SK-N-DZ (cell line): ENCODE data around the gene KLHL22.
A peak's percentile ranks its signal among the peaks of the same experiment; 100 is the strongest.
"Not testable (repeated sequence)": the region's sequence is repeated elsewhere in the genome, so short reads cannot be mapped to it uniquely, and the experiment has no call there.

Experiments
- DNase-seq: peaks from one replicate; pipeline ENCODE4 v3.0.0-alpha.2; 2015; ENCODE audit warnings: low spot score

KLHL22 gene

DNA sequence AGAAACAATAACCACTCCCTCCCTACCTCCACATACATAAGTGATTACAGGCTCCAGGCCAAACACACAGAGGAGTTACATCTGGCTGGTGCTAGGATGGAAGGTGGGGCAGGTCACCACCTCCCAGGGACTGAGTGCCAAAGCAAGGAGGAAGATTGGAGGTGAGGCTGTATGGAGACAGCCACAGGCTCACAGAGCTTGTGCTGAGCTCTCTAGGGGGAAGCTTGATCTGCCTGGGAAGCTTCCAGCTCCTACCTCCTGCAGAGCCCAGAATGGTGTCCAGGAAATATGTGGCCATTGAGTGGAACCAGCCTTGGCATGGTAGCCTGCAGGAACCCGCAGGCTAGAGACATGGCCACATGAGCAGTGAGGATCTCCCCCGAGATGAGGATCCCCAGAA is 8.2 kb upstream of the KLHL22 start:
- no peak for DNase-seq

DNA sequence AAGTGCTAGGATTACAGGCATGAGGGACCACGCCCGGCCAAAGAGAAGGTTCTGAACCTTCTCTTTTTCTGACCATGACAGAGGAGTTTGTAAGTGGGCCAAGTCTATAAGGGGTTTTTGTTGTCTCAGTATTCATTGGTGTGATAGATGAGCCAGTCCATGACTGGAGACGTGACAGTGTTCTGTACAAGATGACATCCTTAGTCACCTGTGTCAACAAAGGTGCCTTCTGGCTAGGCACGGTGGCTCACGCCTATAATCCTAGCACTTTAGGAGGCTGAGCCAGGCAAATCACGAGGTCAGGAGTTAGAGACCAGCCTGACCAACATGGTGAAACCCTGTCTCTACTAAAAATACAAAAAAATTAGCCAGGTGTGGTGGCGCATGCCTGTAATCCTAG is 4.2 kb upstream of the KLHL22 start:
- DNase-seq = no peak

DNA sequence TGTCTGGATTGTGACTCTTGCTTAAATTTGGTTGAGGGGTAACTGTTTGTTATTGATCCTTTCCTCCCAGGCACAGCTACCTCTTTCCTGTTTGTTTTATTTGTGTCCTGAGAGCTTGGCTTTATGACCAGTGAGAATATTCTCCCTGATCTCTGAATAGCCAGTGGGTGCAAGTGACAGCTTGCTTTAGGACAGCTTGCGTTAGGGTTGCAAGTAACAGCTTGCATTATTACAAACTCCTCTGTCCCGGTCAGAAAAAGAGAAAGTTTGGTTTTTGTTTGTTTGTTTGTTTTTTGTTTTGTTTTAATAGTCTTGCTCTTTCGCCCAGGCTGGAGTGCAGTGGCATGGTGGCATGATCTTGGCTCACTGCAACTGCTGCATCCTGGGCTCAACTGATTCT is 3.3 kb upstream of the KLHL22 start:
- DNase-seq = no peak

DNA sequence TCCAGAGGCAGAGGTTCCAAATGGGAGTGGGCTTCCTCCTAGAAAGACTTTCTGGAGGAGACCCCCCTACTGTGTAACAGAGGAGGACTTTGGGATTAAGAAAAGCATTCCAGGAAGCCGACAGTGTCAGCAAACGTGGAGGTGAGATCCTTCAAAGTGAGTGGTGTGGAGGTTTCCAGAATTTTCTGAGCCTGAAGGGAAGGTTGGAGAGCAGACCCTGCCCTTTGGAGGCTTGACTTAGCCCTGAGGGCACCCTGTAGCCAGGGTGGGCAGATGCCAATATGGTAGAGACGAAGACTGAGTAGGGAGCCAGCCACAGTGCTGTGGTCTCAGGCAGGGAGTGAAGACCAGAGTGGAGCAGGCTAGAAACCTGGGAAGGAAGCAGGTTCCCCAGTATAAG is 1.8 kb upstream of the KLHL22 start:
- DNase-seq = no peak

DNA sequence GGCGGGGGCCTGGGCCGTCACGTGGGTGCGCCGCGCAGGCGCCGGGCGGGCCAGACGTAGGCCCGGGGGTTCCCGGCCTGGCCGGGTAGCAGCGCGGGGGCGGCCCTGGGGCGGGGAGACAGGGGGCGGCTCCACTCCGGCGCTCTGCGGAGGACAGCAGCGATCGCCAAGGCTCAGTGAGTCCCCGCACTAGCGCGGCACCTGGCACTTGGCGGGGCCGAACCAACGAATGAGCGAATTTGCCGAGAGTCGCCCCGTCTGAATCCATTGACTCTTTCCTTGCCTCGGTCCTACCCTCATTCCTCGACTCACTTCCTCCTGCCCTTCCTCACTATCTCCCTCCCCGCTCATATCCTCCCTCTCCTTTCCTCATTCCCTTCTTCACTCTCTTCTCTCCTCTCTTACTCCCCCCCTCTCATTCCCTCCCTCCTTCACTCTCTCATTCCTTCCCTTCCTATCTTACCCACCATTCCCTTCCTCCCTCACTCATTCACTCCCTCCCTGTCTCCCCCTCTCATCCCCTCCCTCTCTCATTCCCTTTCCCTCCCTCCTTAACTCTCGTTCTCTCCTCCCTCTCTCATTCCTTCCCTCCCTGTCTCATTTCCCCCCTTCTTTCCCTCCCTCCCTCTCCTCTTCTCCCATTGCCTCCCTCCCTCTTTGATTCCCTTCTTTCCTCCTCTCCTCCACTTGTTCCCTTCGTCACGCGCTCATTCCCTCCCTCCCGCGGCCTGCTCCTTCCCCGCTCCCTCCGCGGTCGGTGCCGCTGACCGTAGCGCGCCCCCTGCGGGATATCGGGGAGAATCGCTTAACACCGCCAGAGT is 476 bp upstream of the KLHL22 start:
- DNase-seq = peak; percentile 88

DNA sequence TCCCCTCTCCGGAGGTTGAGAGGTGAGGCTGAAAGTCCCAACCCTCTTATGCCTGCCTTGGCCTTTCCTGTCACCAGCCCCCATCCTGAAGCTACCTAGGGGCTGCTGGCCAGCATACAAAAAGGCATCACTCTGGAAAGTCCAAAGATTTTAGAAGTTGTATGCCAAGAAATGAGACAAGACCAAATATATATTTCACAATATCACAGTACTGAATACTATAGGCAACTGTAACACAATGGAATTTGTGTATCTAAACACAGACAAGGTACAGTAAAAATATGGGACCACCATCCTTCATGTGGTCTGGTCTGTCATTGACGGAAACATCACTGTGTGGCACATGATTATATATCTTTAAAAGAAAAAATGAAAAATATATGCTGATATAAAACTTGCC is 4.2 kb downstream of the KLHL22 start:
- DNase-seq = no peak

DNA sequence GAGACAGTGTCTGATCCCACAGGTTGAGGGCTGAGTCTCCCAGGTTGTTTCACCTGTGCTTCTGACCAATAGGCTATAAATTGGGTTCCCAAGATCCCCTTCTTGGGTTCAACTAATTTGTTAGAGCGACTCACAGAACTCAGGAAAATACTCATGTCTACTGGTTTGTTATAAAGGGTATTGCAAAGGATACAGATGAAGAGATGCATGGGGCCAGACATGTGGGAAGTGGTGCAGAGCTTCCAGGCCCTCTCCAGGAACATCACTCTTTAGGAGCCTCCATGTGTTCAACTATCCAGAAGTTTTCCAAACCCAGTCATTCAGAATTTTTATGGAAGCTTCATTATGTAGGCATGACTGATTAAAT is 4.7 kb downstream of the KLHL22 start:
- no peak for DNase-seq

DNA sequence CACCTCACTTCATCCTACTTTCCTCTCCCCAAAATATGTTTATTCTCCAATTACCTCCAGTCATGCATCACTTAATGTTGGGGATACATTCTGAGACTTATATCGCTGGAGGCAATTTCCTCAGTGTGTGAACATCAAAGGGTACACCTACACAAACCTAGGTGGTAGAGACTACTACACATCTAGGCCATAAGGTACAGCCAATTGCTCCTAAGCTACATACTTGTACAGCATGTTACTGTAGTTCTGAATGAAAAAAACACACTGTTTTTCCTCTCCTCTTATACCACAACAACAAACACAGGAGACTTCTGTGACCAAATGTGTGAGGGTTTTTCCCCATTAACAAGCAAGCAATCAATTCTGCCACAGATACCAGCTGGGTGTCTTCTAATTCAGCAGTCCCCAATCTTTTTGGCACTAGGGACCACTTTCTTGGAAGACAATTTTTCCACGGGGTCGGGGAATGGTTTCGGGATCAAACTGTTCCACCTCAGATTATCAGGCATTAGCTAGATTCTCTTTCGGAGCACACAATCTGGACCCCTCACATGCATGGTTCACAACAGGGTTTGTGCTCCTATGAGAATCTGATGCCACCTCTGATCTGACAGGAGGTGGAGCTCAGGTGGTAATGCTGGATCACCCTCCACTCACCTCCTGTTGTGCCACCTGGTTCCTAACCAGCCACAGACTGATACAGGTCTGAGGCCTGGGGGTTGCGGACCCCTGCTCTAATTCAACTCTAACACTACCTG is 5.2 kb downstream of the KLHL22 start:
- DNase-seq = no peak

DNA sequence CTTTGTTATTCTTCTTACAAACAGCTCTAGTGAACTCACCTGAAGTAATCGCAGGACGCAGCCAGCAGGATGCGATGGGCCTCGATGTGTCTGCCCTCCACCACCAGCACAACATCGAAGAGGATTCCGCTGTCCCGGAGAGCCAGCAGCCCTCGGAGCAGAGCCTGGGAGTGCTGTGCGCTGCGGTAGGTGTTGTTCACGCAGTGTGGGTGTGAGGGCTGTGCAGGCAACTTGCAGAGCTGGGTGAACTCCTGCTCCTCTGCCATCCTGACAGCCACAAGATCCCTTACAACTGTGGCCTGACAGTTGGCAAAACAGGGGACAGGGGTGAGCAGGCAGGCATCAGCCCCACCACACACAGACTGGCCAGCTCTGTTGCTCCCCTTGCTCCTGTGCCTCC is 6.6 kb downstream of the KLHL22 start:
- DNase-seq = no peak

DNA sequence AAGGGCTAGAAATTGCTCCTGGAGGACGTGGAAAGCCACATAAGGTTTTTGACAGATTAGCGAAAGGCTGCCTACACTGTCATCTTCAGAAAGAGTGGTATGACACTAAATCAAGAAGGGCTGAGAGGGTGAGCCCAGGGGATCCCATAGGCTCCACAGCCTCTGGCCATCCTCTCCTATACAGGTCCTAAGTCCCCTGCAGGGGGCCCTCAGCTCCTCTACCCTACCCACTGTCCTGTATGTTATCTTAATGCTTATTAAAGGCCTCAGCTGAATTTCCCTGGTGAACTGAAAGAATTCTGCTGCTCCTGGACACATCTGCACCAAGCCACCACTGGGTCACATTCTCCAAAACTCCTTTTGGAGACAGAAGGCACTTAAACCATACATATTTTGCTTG is 7.9 kb downstream of the KLHL22 start:
- no peak for DNase-seq

DNA sequence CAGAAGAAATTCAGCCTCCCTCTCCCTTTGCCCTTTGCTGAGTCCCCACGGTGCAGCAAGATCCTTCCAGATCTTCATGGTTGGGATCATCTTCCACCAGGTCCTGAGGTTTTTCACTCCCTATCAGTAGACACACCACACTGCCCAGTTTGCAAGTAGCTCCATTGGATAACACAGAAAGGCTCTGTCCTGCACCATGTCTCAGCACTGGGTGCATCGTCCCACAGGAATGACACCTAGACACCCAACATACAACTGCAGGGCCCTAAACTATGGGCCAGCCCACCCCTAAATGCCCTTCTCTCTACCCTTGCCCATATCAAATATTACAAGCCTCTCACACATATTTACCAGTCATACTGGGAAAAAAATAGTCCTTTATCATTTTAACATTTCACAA is 9.4 kb downstream of the KLHL22 start:
- DNase-seq = no peak

DNA sequence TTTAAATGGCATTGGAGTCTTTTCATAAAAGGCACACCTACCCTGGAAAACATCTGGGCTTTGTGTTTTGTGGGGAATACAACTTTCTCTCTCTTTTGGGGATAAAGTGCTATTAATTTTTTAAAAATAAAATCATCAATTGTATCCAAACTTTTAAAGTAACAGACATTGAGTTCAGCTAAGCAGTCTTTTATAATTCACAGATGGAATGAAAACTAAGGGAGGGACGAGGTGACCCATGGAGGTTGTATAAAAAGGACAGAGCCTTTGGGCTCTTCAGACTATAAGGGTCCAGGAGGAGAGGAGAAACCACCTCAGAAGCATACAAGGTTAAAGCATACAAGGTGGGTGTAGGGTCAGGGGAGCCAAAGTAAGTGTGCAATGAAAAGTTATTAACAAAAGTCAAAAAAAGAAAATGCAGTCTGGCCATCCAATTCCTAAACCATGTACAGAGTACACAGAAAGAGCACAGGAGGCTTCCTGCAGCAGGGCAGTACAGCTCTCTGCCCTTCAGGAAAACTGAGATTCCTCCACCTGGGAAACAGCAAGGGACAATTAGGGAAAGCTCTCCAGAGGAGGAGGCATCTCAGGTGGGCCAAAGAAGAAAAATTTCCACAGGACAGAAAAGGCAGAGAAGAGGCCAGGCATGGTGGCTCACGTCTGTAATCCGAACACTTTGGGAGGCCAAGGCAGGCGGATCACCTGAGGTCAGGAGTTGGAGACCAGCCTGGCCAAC is 10.5 kb downstream of the KLHL22 start:
- DNase-seq = no peak

DNA sequence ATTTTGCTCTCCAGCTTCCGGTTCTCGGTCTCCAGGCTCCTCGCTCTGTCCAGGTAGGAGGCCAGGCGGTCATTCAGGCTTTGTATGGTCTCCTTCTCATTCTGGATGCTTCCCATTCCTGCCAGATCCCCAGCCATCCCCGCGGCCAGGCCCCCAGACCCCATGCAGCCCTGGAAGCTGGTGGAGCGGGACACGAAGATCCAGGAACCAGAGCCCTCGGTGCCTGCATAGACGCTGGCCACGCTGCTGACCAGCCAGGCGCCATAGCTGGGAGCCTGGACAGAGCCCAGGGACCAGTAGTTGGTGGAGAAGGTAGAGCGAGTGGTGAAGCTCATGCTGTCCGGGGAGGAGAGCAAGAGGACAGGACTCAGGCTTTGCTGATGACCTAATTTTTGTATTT is 11.8 kb downstream of the KLHL22 start:
- no peak for DNase-seq

DNA sequence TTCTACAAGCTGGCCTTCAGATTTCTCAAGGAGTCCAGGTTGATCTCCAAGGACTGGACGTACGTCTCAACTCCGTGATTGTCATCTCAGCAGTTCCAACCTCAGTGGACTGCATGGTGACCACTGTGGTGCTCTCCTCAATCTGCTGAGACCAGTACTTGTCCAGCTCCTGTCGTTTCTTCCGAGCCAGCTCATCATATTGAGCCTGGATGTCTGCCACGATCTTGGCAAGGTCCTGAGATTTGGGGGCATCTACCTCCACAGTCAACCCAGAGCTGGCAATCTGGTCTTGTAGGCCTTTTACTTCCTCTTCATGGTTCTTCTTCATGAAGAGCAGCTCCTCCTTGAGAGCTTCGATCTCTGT is 12.5 kb downstream of the KLHL22 start:
- not testable (repeated sequence) for DNase-seq

DNA sequence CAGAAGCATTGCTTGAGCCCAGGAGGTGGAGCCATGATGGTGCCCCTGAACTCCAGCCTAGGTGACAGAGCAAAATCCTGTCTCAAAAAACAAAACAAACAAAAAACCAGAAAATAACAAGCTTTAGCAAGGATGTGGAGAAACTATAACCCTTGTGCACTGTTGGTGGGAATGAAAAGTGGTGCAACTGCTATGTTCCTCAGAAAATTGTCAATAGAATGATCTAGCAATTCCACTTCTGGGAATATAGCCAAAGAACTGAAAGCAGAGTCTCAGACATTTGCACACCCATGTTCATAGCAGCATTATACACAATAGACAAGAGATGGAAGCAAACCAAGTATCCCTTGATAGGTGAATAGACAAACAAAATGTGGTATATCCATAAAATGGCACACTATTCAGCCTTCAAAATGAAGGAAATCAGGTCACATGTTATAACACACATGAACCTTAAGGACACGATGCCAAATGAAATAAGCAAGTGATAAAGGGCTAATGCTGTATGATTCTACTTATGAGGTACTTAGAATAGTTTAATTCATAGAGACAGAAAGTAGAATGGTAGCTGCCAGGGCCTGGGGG is 15.9 kb downstream of the KLHL22 start:
- no peak for DNase-seq

DNA sequence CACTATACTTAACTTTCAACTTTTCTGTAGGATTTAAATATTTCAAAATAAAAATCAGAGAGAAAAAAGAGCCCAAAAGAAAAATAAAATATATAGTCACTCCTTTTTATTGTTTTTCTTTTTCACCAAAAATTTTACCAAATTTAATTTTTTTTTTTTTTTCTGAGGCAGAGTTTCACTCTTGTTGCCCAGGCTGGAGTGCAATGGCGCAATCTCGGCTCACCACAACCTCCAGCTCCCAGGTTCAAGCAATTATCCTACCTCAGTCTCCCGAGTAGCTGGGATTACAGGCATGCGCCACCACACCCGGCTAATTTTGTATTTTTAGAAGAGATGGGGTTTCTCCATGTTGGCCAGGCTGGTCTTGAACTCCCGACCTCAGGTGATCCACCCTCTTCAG is 17.5 kb downstream of the KLHL22 start:
- not testable (repeated sequence) for DNase-seq

DNA sequence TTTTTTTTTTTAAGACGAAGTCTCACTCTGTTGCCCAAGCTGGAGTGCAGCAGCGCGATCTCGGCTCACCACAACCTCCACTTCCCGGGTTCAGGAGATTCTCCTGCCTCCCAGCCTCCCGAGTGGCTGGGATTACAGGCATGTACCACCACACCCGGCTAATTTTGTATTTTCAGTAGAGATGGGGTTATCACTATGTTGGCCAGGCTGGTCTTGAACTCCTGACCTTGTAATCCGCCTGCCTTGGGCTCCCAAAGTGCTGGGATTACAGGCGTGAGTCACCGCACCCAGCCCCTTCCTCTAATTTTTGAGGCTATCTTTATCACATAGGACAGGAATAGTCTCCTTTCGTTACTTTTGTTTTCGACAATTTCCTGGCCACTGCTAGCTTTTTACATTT is 20.0 kb downstream of the KLHL22 start:
- DNase-seq = not testable (repeated sequence)

DNA sequence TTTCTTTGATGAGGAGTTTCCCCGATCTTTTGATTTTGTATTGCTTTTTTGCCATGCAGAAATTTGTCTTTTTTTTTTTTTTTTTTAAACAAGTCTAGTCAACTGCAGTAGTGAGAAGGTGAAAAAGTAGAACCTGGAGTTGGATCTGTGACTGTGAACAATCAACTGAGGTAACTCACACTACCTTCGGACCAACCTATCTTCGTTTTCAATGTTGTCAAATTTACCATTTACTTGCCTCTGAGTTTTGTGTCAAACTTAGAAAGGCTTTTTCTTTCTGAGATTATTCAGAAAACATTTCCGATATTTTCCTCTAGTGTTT is 20.5 kb downstream of the KLHL22 start:
- DNase-seq = no peak

DNA sequence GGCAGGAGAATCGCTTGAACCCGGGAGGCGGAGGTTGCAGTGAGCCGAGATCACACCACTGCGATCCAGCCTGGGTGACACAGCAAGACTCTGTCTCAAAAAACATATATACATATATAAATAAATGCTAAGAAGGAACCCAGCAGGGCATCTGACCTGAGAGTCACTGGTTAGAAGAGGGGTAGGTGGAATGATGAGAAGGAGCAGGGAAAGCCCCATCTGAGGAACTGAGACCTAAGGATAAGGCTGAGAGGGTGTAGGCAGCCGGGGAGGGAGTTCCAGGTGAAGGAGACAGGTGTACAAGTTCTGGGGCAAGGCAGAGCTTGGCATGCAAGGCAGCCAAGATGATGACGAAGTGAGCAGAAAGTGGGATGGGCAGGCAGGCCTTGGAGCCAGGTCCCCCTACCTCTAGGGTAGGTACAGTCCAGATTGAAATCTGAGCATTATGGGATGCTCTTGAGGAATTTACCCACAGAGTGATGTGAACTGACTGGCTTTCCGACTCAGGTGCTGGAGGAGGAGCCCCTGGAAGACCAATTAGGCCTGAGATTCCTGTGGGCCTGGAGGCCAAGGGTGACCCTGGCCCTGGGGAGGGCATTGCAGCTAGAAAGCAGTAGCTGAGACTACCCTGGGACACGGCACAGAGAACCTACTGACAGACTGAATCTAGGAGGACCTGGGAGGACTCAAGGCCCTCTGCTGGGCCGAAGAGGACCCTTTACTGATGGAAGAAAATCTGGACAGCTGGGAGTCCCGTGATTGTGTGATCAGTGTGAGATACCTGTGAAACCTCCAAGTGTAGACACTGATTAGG is 22.8 kb downstream of the KLHL22 start:
- DNase-seq = no peak

DNA sequence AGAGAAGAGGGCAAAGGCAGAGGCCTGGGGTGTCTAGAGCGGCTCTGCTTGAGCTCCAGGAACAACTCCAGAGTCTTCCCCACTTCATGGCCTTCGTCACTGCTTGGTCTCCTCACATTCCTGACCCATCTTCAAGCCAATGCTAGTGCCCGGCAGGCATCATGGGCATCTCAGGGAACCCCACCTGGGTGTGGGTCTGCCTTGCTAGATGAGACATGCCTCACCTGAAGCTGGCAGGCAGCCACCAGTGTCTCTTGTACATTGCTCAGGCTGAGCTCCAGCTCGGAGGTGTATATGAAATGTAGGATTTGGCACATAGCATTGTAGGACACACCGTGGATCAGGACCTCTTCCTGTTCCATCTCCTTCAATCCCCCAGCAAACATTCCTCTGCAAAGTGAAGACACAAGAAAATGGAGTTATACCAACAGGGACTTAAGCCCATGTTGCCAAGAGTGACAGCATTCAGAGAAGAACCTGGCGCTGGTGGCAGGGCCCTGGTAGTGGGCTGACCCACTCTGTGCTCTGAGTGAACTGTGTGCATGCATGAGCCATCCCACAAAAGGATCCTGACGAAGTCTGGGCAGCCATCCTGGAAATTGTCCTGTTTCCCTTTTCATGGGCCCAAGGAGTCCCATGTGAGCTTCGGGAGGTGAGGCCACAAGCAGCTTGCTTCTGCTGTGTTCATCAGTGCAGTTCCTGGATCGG is 24.3 kb downstream of the KLHL22 start:
- no peak for DNase-seq

DNA sequence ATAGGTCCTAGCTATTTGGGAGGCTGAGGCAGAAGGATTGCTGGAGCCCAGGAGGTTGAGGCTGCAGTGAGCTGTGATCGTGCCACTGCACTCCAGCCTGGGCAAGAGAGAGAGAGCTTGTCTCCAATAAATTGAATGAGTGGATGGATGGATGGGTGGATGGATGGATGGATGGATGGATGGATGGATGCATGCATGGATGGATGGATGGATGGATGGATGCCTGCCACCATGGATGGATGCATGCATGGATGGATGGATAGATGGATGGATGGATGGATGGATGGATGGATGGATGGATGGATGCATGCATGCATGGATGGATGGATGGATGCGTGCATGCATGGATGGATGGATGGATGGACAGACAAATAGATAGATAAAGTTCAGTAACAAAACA is 25.1 kb downstream of the KLHL22 start:
- not testable (repeated sequence) for DNase-seq
